Suprapubic skin (tissue), 4 donors: ENCODE results near the gene TXNDC17. TPM values are rescaled to one million over a fixed set of nuclear protein-coding genes. Genes with fewer than 3 reads are reported as not detected.
"Not testable (repeated sequence)": the region's sequence is repeated elsewhere in the genome, so short reads cannot be mapped to it uniquely, and the experiment has no call there.

Experiments used
- DNase-seq, 2 donors: peaks; one replicate each; pipeline ENCODE4 v3.0.0-alpha.2; 2019; ENCODE audit warnings: low spot score in 2 of 2
- H3K27ac ChIP-seq: fragments of 200-600 bp; sonication (generic); one replicate; pipeline ENCODE4 v1.5.1; 2019
- H3K27me3 ChIP-seq: fragments of 200-600 bp; sonication (generic); one replicate; pipeline ENCODE4 v1.5.1; 2019
- H3K36me3 ChIP-seq: fragments of 200-600 bp; sonication (generic); one replicate; pipeline ENCODE4 v1.5.1; 2019
- H3K4me1 ChIP-seq: fragments of 200-600 bp; sonication (generic); one replicate; pipeline ENCODE4 v1.5.1; 2019
- H3K4me3 ChIP-seq: fragments of 200-600 bp; sonication (generic); one replicate; pipeline ENCODE4 v1.5.1; 2019; ENCODE audit warnings: mild to moderate bottlenecking
- H3K9me3 ChIP-seq: fragments of 200-600 bp; sonication (generic); one replicate; pipeline ENCODE4 v1.5.1; 2019
- CTCF ChIP-seq, 2 donors: fragments of 200-600 bp in 1 of 2; fragments of 450-650 bp in 1 of 2; sonication (generic) in 1 of 2; IDR thresholded peaks; one replicate each; pipeline ENCODE4 v1.5.1; 2016 to 2019; ENCODE audit warnings: antibody characterized with exemption in 2 of 2, mild to moderate bottlenecking in 1 of 2, moderate library complexity in 1 of 2
- EP300 ChIP-seq: sonication (generic); formaldehyde crosslinking; IDR thresholded peaks from one replicate; pipeline ENCODE4 v1.6.1; 2017; ENCODE audit warnings: antibody characterized with exemption
- POLR2A ChIP-seq, 2 donors: fragments of 450-650 bp; IDR thresholded peaks; one replicate each; pipeline ENCODE4 v1.6.1; 2017; ENCODE audit warnings: antibody characterized with exemption in 2 of 2, mild to moderate bottlenecking in 2 of 2, moderate library complexity in 2 of 2
- POLR2AphosphoS5 ChIP-seq, 3 donors: sonication (generic); formaldehyde crosslinking; IDR thresholded peaks; one replicate each; pipeline ENCODE4 v1.6.1; 2017; ENCODE audit warnings: antibody characterized with exemption in 3 of 3
- WGBS: methylation state at CpG from one replicate; pipeline ENCODE4 v1.1.5; 2018; 5-methylcytosine and 5-hydroxymethylcytosine counted together
- total RNA-seq, 4 donors: library from RNA; depleted of rRNA; stranded (reverse); fragments of >200 nt; gene quantifications; one replicate each; pipeline ENCODE4 v1.1.0, GENCODE V29; 2016

The TXNDC17 gene
- total RNA-seq, 4 donors from 2014 or later: 30.0 to 153 (median 92.9) TPM

GRCh38 chr17:6651354-6651918, 10.6 kb downstream of the TXNDC17 start, which contains the start of the genes C17orf100 and MED31:
C17orf100 (plus strand) TSS chr17:6651762; CDS start chr17:6651914, 152 bp downstream.
MED31 (minus strand) TSS chr17:6651605; CDS start chr17:6651528, 77 bp downstream.
- H3K27ac ChIP-seq: peak within 1 kb of the TSS; percentile 93
- H3K36me3 ChIP-seq: peaks cover 17% of the 10 kb centered on the region
- peaks cover 52% of the 10 kb centered on the region for H3K4me1 ChIP-seq
- 0% methylated on average over 2 of the region's 35 CpGs for WGBS
- TF ChIP-seq CTCF (IDR thresholded peaks at IDR 0.05) (no peak), POLR2AphosphoS5 (IDR thresholded peaks at IDR 0.05) (peak in 2 of 3 donors; percentile 20 to 54), POLR2A (IDR thresholded peaks at IDR 0.05) (peak in 1 of 2 donors; percentile 80)
- H3K4me3 ChIP-seq: peak within 1 kb of the TSS; percentile 80
- no peaks in the 10 kb centered on the region for H3K9me3 ChIP-seq
- peaks cover 10% of the 10 kb centered on the region for H3K27me3 ChIP-seq
- peak; percentile 97 to 98 for DNase-seq

- Histone ChIP-seq H3K9me3 (no peaks in the 10 kb centered on the region), H3K4me1 (peaks cover 52% of the 10 kb centered on the region), H3K27ac (peak overlapping the region; percentile 93), H3K4me3 (peak overlapping the region; percentile 80), H3K36me3 (peaks cover 13% of the 10 kb centered on the region), H3K27me3 (peaks cover 12% of the 10 kb centered on the region)
- 15% methylated on average over 4 of the region's 47 CpGs for WGBS
- TF ChIP-seq CTCF (IDR thresholded peaks at IDR 0.05) (no peak), POLR2AphosphoS5 (IDR thresholded peaks at IDR 0.05) (no peak), EP300 (peak; percentile 17), POLR2A (IDR thresholded peaks at IDR 0.05) (no peak)
- DNase-seq: peak in 1 of 2 donors; percentile 82
Observed at GRCh38 chr17:6651919-6652452, 11.1 kb downstream of the TXNDC17 start.

GRCh38 chr17:6654841-6655731, 14.2 kb downstream of the TXNDC17 start:
- H3K4me1 ChIP-seq: peaks cover 51% of the 10 kb centered on the region
- 28% methylated on average over 42 of the region's 46 CpGs for WGBS
- H3K27me3 ChIP-seq: peaks cover 31% of the 10 kb centered on the region
- H3K4me3 ChIP-seq: peak overlapping the region; percentile 42
- peak overlapping the region; percentile 74 for H3K27ac ChIP-seq
- H3K9me3 ChIP-seq: no peaks in the 10 kb centered on the region
- no peak for DNase-seq
- H3K36me3 ChIP-seq: no peaks in the 10 kb centered on the region
- TF ChIP-seq EP300 (no peak), CTCF (IDR thresholded peaks at IDR 0.05) (no peak), POLR2AphosphoS5 (IDR thresholded peaks at IDR 0.05) (no peak), POLR2A (IDR thresholded peaks at IDR 0.05) (no peak)

GRCh38 chr17:6655732-6656361, 15.0 kb downstream of the TXNDC17 start:
- H3K4me1 ChIP-seq: peaks cover 45% of the 10 kb centered on the region
- H3K36me3 ChIP-seq, DNase-seq, H3K9me3 ChIP-seq: not testable (repeated sequence)
- H3K27me3 ChIP-seq: peaks cover 31% of the 10 kb centered on the region
- H3K4me3 ChIP-seq: peak overlapping the region; percentile 42
- 5% methylated on average over 19 of the region's 41 CpGs for WGBS
- H3K27ac ChIP-seq: peak overlapping the region; percentile 74

- not testable (repeated sequence) for DNase-seq, H3K36me3 ChIP-seq, H3K27ac ChIP-seq, H3K9me3 ChIP-seq
- H3K4me3 ChIP-seq: peak overlapping the region; percentile 42
- peaks cover 40% of the 10 kb centered on the region for H3K4me1 ChIP-seq
- WGBS: 9% methylated on average over 16 of the region's 55 CpGs
- H3K27me3 ChIP-seq: peaks cover 31% of the 10 kb centered on the region
Observed at GRCh38 chr17:6656797-6657632, 16.2 kb downstream of the TXNDC17 start.
